Measurements from ENCODE around the gene HTRA2.

HTRA2 gene

GRCh38 chr2:74502147-74502719, 27.5 kb upstream of the HTRA2 start:
- ATAC-seq (ENCODE audit: insufficient read depth, low read depth), result no peak
- no peak overlapping the region for H3K4me2 ChIP-seq (ENCODE audit: insufficient read depth, low read length)
- H3K36me3 ChIP-seq (ENCODE audit: insufficient read depth, low read length), result peaks cover 11% of the 10 kb centered on the region
- no peak overlapping the region for H3K27ac ChIP-seq (ENCODE audit: low read length)
- no peak overlapping the region for H2AFZ ChIP-seq (ENCODE audit: low read depth, low read length)
- no peak for DNase-seq
- H3K9me3 ChIP-seq (ENCODE audit: insufficient read depth, low read length, severe bottlenecking), result no peaks in the 10 kb centered on the region
- no peak overlapping the region for H3K9ac ChIP-seq (ENCODE audit: low read depth, low read length)
- no peak overlapping the region for H3K4me3 ChIP-seq (ENCODE audit: low read depth in 1 of 2, low read length in 2 of 2)
- no peaks in the 10 kb centered on the region for H4K20me1 ChIP-seq (ENCODE audit: insufficient read depth, low read length)
- no peaks in the 10 kb centered on the region for H3K27me3 ChIP-seq (ENCODE audit: insufficient read depth, low read length, poor library complexity)
- H3K79me2 ChIP-seq (ENCODE audit: insufficient read depth, low read length), result peaks cover 31% of the 10 kb centered on the region
- TF ChIP-seq CTCF (IDR thresholded peaks at IDR 0.05; ENCODE audit: borderline replicate concordance, extremely low read depth, low read length, poor library complexity, severe bottlenecking) (no peak), EZH2 (IDR thresholded peaks at IDR 0.05; ENCODE audit: borderline replicate concordance, low read depth, low read length, severe bottlenecking) (no peak)
- peaks cover 39% of the 10 kb centered on the region for H3K4me1 ChIP-seq (ENCODE audit: insufficient read depth, low read length)

- H4K20me1 ChIP-seq (ENCODE audit: insufficient read depth, low read length), result no peaks in the 10 kb centered on the region
- H3K79me2 ChIP-seq (ENCODE audit: insufficient read depth, low read length), result peaks cover 28% of the 10 kb centered on the region
- peaks cover 11% of the 10 kb centered on the region for H3K36me3 ChIP-seq (ENCODE audit: insufficient read depth, low read length)
- no peak overlapping the region for H3K4me3 ChIP-seq (ENCODE audit: low read depth in 1 of 2, low read length in 2 of 2)
- no peaks in the 10 kb centered on the region for H3K9me3 ChIP-seq (ENCODE audit: insufficient read depth, low read length, severe bottlenecking)
- ATAC-seq (ENCODE audit: insufficient read depth, low read depth) (no peak), DNase-seq (no peak)
- peaks cover 36% of the 10 kb centered on the region for H3K4me1 ChIP-seq (ENCODE audit: insufficient read depth, low read length)
- TF ChIP-seq CTCF (IDR thresholded peaks at IDR 0.05; ENCODE audit: borderline replicate concordance, extremely low read depth, low read length, poor library complexity, severe bottlenecking), result no peak
- TF ChIP-seq EZH2 (IDR thresholded peaks at IDR 0.05; ENCODE audit: borderline replicate concordance, low read depth, low read length, severe bottlenecking), result no peak
- H2AFZ ChIP-seq (ENCODE audit: low read depth, low read length), result no peak overlapping the region
- H3K27ac ChIP-seq (ENCODE audit: low read length), result no peak overlapping the region
- no peaks in the 10 kb centered on the region for H3K27me3 ChIP-seq (ENCODE audit: insufficient read depth, low read length, poor library complexity)
- H3K9ac ChIP-seq (ENCODE audit: low read depth, low read length), result no peak overlapping the region
- no peak overlapping the region for H3K4me2 ChIP-seq (ENCODE audit: insufficient read depth, low read length)
Observed at GRCh38 chr2:74502720-74503505, 26.8 kb upstream of the HTRA2 start.

GRCh38 chr2:74503506-74504475, 25.9 kb upstream of the HTRA2 start:
- DNase-seq, result no peak
- no peak overlapping the region for H3K9ac ChIP-seq (ENCODE audit: low read depth, low read length)
- H3K4me2 ChIP-seq (ENCODE audit: insufficient read depth, low read length), result no peak overlapping the region
- peaks cover 41% of the 10 kb centered on the region for H3K4me1 ChIP-seq (ENCODE audit: insufficient read depth, low read length)
- no peaks in the 10 kb centered on the region for H4K20me1 ChIP-seq (ENCODE audit: insufficient read depth, low read length)
- no peak overlapping the region for H3K4me3 ChIP-seq (ENCODE audit: low read depth in 1 of 2, low read length in 2 of 2)
- no peak for TF ChIP-seq CTCF (IDR thresholded peaks at IDR 0.05; ENCODE audit: borderline replicate concordance, extremely low read depth, low read length, poor library complexity, severe bottlenecking)
- TF ChIP-seq EZH2 (IDR thresholded peaks at IDR 0.05; ENCODE audit: borderline replicate concordance, low read depth, low read length, severe bottlenecking), result no peak
- no peaks in the 10 kb centered on the region for H3K9me3 ChIP-seq (ENCODE audit: insufficient read depth, low read length, severe bottlenecking)
- H3K27ac ChIP-seq (ENCODE audit: low read length), result no peak overlapping the region
- peaks cover 11% of the 10 kb centered on the region for H3K36me3 ChIP-seq (ENCODE audit: insufficient read depth, low read length)
- ATAC-seq (ENCODE audit: insufficient read depth, low read depth), result no peak
- no peaks in the 10 kb centered on the region for H3K27me3 ChIP-seq (ENCODE audit: insufficient read depth, low read length, poor library complexity)
- peaks cover 19% of the 10 kb centered on the region for H3K79me2 ChIP-seq (ENCODE audit: insufficient read depth, low read length)
- H2AFZ ChIP-seq (ENCODE audit: low read depth, low read length), result no peak overlapping the region

All from DND-41 (cell line).